Panc1 (cell line): ENCODE measurements around the gene ZNF664. TPM values are rescaled to one million over a fixed set of nuclear protein-coding genes. Genes with fewer than 3 reads are reported as not detected.

Source experiments
- ATAC-seq: fragments of 200-7000 bp; cut with Tn5 transposase; 2 replicates; pipeline ENCODE4 v1.9.1; 2020; ENCODE audit warnings: mild to moderate bottlenecking, moderate library complexity
- BruUV-seq: library from RNA; stranded (reverse); fragments of 400-500 nt; replicated peaks from 2 replicates; lab custom pipeline; 2021; lab: Mats Ljungman, UMichigan
- CTCF ChIA-PET: fragments of 300-600 bp; sonication (Branson Sonifier 250); formaldehyde crosslinking; loops from one replicate; lab custom pipeline; 2022; ENCODE audit warnings: antibody characterized with exemption; lab: Charles Lee
- POLR2A ChIA-PET: fragments of 300-600 bp; sonication (Branson Sonifier 250); formaldehyde crosslinking; loops from one replicate; lab custom pipeline; 2022; ENCODE audit warnings: antibody characterized with exemption; lab: Charles Lee
- DNase-seq: peaks from one replicate; pipeline ENCODE4 v3.0.0-alpha.2; 2010; ENCODE audit warnings: low read depth, low spot score
- H3K27ac ChIP-seq: 2 replicates; pipeline ENCODE4 v1.5.1; 2011; ENCODE audit warnings: mild to moderate bottlenecking, low read length, inconsistent platforms
- H3K27me3 ChIP-seq: fragments of 200-500 bp; sonication (Bioruptor generic); 2 replicates; pipeline ENCODE4 v1.6.0; 2014; ENCODE audit warnings: low read length, inconsistent platforms; ENCODE audit not compliant: control insufficient read depth, insufficient read depth
- H3K36me3 ChIP-seq: fragments of 200-500 bp; sonication (Bioruptor generic); 2 replicates; pipeline ENCODE4 v1.5.1; 2014; ENCODE audit warnings: inconsistent platforms, mild to moderate bottlenecking, low read length, moderate library complexity; ENCODE audit not compliant: control insufficient read depth, insufficient read depth
- H3K4me1 ChIP-seq: 2 replicates; pipeline ENCODE4 v1.5.1; 2011; ENCODE audit warnings: inconsistent platforms, mild to moderate bottlenecking, low read length, moderate library complexity; ENCODE audit not compliant: control insufficient read depth, insufficient read depth
- H3K4me3 ChIP-seq, 2 experiments: 2 replicates each; pipeline ENCODE4 v1.5.1; 2011 to 2012; ENCODE audit warnings: low read depth in 2 of 2, low read length in 2 of 2, mild to moderate bottlenecking in 2 of 2, inconsistent platforms in 1 of 2, moderate library complexity in 1 of 2
- H3K9me3 ChIP-seq: fragments of 200-500 bp; sonication (Bioruptor generic); 2 replicates; pipeline ENCODE4 v1.5.1; 2014; ENCODE audit warnings: low read depth, mild to moderate bottlenecking, inconsistent platforms, low read length, moderate library complexity; ENCODE audit not compliant: control insufficient read depth, insufficient read depth
- CTCF ChIP-seq: fragments of 450-650 bp; IDR thresholded peaks from 2 replicates; pipeline ENCODE4 v1.5.1; 2017; ENCODE audit warnings: mild to moderate bottlenecking
- POLR2AphosphoS5 ChIP-seq: IDR thresholded peaks from 2 replicates; pipeline ENCODE4 v1.6.1; 2012; ENCODE audit warnings: mild to moderate bottlenecking, low read depth, low read length, moderate library complexity
- REST ChIP-seq, 2 experiments: IDR thresholded peaks; 2 replicates each; pipeline ENCODE4 v1.6.1; 2011 to 2012; ENCODE audit warnings: low read depth in 2 of 2, control low read depth in 1 of 2, low read length in 1 of 2, mild to moderate bottlenecking in 1 of 2, moderate library complexity in 1 of 2; ENCODE audit not compliant: insufficient read depth in 1 of 2
- SIN3A ChIP-seq: IDR thresholded peaks from 2 replicates; pipeline ENCODE4 v1.6.1; 2012; ENCODE audit warnings: low read depth, mild to moderate bottlenecking, low read length, moderate library complexity, borderline replicate concordance; ENCODE audit not compliant: insufficient read depth
- TCF7L2 ChIP-seq: IDR thresholded peaks from 2 replicates; pipeline ENCODE4 v1.6.1; 2011; ENCODE audit warnings: mild to moderate bottlenecking, low read depth, low read length, inconsistent platforms
- in situ Hi-C: cut with HindIII; loops from 2 replicates; pipeline ENCODE4 v1.10.0; 2016; ENCODE audit warnings: low sequenced_read_pairs, low pct_unique_long_range_greater_than_20kb
- intact Hi-C: fragments of 100-400 bp; cut with micrococcal nuclease; formaldehyde crosslinking; loops from one replicate; pipeline ENCODE4 v1.10.0; 2022; ENCODE audit not compliant: unreplicated experiment
- total RNA-seq: library from RNA; stranded (reverse); gene quantifications from one replicate; pipeline ENCODE4 v1.2.1, GENCODE V29; 2021; ENCODE audit not compliant: unreplicated experiment

The ZNF664 gene
- total RNA-seq, 1 experiment from 2014 or later = 115 TPM

- no peaks in the 10 kb centered on the region for H3K4me1 ChIP-seq
- TF ChIP-seq CTCF = no peak
- TF ChIP-seq REST (IDR thresholded peaks at IDR 0.05; ENCODE audit: insufficient read depth in 1 of 2, low read depth in 2 of 2, low read length in 1 of 2) = no peak
- no peak for TF ChIP-seq TCF7L2
- TF ChIP-seq POLR2AphosphoS5 = no peak
- no peak for TF ChIP-seq SIN3A
- ChIA-PET POLR2A (no interaction called here), CTCF (no interaction called here)
- H3K27me3 ChIP-seq = no peaks in the 10 kb centered on the region
- no TSS peak for BruUV-seq
- no peak overlapping the region for H3K27ac ChIP-seq
- no peak for ATAC-seq
- intact Hi-C loops = no loop called here
- no peaks in the 10 kb centered on the region for H3K9me3 ChIP-seq
- H3K36me3 ChIP-seq = 0 out of 2 replicates have a peak, but pooled peaks cover 3% of the 10 kb centered on the region
- DNase-seq = no peak
- H3K4me3 ChIP-seq = no peak overlapping the region
- in situ Hi-C loops = no loop called here
Observed at GRCh38 chr12:123998344-123998990, 25.5 kb downstream of the ZNF664 start.

DNA sequence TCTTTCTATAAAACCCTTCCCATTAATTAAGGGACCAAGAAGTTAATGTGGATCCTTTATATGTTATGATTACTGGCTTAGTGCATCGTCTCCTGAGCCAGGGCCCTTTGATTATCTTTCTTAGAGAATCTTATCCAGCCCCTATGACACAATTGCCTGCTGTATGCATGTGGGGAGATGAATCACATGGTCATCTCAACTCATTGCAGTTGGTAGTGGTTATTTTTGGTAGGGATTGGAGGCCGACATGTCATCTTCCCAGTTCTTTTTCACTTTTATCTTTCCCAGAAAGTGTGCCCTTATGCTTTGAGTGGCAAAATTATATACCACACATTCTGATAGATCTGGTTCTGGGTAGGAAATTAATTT, 26.0 kb downstream of the ZNF664 start:
- ATAC-seq (no peak), DNase-seq (no peak)
- CTCF ChIA-PET = no interaction called here
- Histone ChIP-seq H3K4me1 (no peaks in the 10 kb centered on the region), H3K9me3 (no peaks in the 10 kb centered on the region), H3K27me3 (no peaks in the 10 kb centered on the region), H3K4me3 (no peak overlapping the region), H3K27ac (no peak overlapping the region), H3K36me3 (0 out of 2 replicates have a peak, but pooled peaks cover 3% of the 10 kb centered on the region)
- no peak for TF ChIP-seq REST (IDR thresholded peaks at IDR 0.05; ENCODE audit: insufficient read depth in 1 of 2, low read depth in 2 of 2, low read length in 1 of 2)
- in situ Hi-C loops = no loop called here
- POLR2A ChIA-PET = no interaction called here
- no TSS peak for BruUV-seq
- intact Hi-C loops = no loop called here
